Dedifferentiated amniotic fluid mesenchymal stem cell (primary cell): Measurements from ENCODE around the gene CLEC11A.
A peak's percentile ranks its signal among the peaks of the same experiment; 100 is the strongest.
"Not testable (repeated sequence)": the region's sequence is repeated elsewhere in the genome, so short reads cannot be mapped to it uniquely, and the experiment has no call there.

Source experiments
- DNase-seq: peaks from one replicate; pipeline ENCODE4 v3.0.0-alpha.2; 2016; ENCODE audit errors: extremely low spot score

Gene CLEC11A

GRCh38 chr19:50722201-50723013 is 757 bp upstream of the CLEC11A start:
- DNase-seq: no peak

GRCh38 chr19:50723735-50724521 is 764 bp downstream of the CLEC11A start:
- DNase-seq: no peak

- peak; percentile 99 for DNase-seq
These were observed 1.5 kb downstream of the CLEC11A start for GRCh38 chr19:50724522-50725217.

- no peak for DNase-seq
These were observed 2.2 kb downstream of the CLEC11A start for GRCh38 chr19:50725218-50725910.

GRCh38 chr19:50725911-50726230 is 2.7 kb downstream of the CLEC11A start:
- no peak for DNase-seq

GRCh38 chr19:50728084-50728737 is 5.0 kb downstream of the CLEC11A start:
- no peak for DNase-seq

- DNase-seq: no peak
These were observed 6.7 kb downstream of the CLEC11A start for GRCh38 chr19:50729894-50730293.

- DNase-seq: no peak
These were observed 12.7 kb downstream of the CLEC11A start for GRCh38 chr19:50735869-50736268.

- DNase-seq: no peak
These were observed 13.2 kb downstream of the CLEC11A start for GRCh38 chr19:50736338-50736737.

- DNase-seq: no peak
These were observed 16.2 kb downstream of the CLEC11A start for GRCh38 chr19:50739132-50739913.

- no peak for DNase-seq
These were observed 16.8 kb downstream of the CLEC11A start for GRCh38 chr19:50739914-50740426.

- no peak for DNase-seq
These were observed 18.2 kb downstream of the CLEC11A start for GRCh38 chr19:50741179-50741933.

- DNase-seq: no peak
These were observed 20.4 kb downstream of the CLEC11A start for GRCh38 chr19:50743537-50743936.

- DNase-seq: no peak
These were observed 22.1 kb downstream of the CLEC11A start for GRCh38 chr19:50745221-50745620.

GRCh38 chr19:50747141-50747540 is 24.0 kb downstream of the CLEC11A start:
- not testable (repeated sequence) for DNase-seq

GRCh38 chr19:50749490-50749889 is 26.3 kb downstream of the CLEC11A start:
- no peak for DNase-seq

GRCh38 chr19:50750010-50750409 is 26.8 kb downstream of the CLEC11A start:
- no peak for DNase-seq

GRCh38 chr19:50753879-50754278 is 30.7 kb downstream of the CLEC11A start:
- DNase-seq: no peak

- DNase-seq: not testable (repeated sequence)
These were observed 33.1 kb downstream of the CLEC11A start for GRCh38 chr19:50756244-50756643.

- DNase-seq: not testable (repeated sequence)
These were observed 34.5 kb downstream of the CLEC11A start for GRCh38 chr19:50757624-50758023.
